ENCODE measurements around the gene RBCK1. TPM values are rescaled to one million over a fixed set of nuclear protein-coding genes. Genes with fewer than 3 reads are reported as not detected.
A peak's percentile ranks its signal among the peaks of the same experiment; 100 is the strongest.
"Not testable (repeated sequence)": the region's sequence is repeated elsewhere in the genome, so short reads cannot be mapped to it uniquely, and the experiment has no call there.

The RBCK1 gene
- total and polyA plus RNA-seq, 12 donors, result 55.2 to 339 (median 128) TPM

GRCh38 chr20:373171-373890 lies 34.8 kb upstream of the RBCK1 start:
- intact Hi-C loops (cut with DNase I), result no loop called here
- 66 to 89% (median 68%) methylated on average over 5 to 9 of the region's 9 CpGs for WGBS, 4 donors

GRCh38 chr20:375265-375889 lies 32.7 kb upstream of the RBCK1 start:
- intact Hi-C loops (cut with DNase I), result no loop called here
- no peaks in the 10 kb centered on the region for H3K27me3 ChIP-seq
- no peak overlapping the region for H3K27ac ChIP-seq
- DNase-seq, result no peak
- peaks cover 14 to 23% of the 10 kb centered on the region in 2 donors for H3K4me1 ChIP-seq (replicated peaks in 1 of 2)
- H3K36me3 ChIP-seq (replicated peaks in 1 of 2), result no peaks in the 10 kb centered on the region
- no peaks in the 10 kb centered on the region for H3K9me3 ChIP-seq (replicated peaks in 1 of 3)
- TF ChIP-seq, protein P1, sequence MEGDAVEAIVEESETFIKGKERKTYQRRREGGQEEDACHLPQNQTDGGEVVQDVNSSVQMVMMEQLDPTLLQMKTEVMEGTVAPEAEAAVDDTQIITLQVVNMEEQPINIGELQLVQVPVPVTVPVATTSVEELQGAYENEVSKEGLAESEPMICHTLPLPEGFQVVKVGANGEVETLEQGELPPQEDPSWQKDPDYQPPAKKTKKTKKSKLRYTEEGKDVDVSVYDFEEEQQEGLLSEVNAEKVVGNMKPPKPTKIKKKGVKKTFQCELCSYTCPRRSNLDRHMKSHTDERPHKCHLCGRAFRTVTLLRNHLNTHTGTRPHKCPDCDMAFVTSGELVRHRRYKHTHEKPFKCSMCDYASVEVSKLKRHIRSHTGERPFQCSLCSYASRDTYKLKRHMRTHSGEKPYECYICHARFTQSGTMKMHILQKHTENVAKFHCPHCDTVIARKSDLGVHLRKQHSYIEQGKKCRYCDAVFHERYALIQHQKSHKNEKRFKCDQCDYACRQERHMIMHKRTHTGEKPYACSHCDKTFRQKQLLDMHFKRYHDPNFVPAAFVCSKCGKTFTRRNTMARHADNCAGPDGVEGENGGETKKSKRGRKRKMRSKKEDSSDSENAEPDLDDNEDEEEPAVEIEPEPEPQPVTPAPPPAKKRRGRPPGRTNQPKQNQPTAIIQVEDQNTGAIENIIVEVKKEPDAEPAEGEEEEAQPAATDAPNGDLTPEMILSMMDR (IDR thresholded peaks at IDR 0.05), result no peak
- TF ChIP-seq POLR2A (IDR thresholded peaks at IDR 0.05), result no peak
- 78 to 88% (median 84%) methylated on average over 10 of the region's 10 CpGs for WGBS, 4 donors
- no peak overlapping the region for H3K4me3 ChIP-seq

More at GRCh38 chr20:373171-373890, 34.8 kb upstream of the RBCK1 start:
- no peak overlapping the region for H3K4me3 ChIP-seq
- peaks cover 14 to 23% of the 10 kb centered on the region in 2 donors for H3K4me1 ChIP-seq (replicated peaks in 1 of 2)
- peak in 4 of 7 donors; percentile 35 to 59 (median 52) for DNase-seq
- H3K9me3 ChIP-seq (replicated peaks in 1 of 3), result no peaks in the 10 kb centered on the region
- no peaks in the 10 kb centered on the region for H3K36me3 ChIP-seq (replicated peaks in 1 of 2)
- no peaks in the 10 kb centered on the region for H3K27me3 ChIP-seq
- TF ChIP-seq POLR2A (IDR thresholded peaks at IDR 0.05), result no peak
- TF ChIP-seq, protein P1 (IDR thresholded peaks at IDR 0.05), result no peak
- H3K27ac ChIP-seq, result peak overlapping the region in 1 of 5 donors; percentile 91

DNA sequence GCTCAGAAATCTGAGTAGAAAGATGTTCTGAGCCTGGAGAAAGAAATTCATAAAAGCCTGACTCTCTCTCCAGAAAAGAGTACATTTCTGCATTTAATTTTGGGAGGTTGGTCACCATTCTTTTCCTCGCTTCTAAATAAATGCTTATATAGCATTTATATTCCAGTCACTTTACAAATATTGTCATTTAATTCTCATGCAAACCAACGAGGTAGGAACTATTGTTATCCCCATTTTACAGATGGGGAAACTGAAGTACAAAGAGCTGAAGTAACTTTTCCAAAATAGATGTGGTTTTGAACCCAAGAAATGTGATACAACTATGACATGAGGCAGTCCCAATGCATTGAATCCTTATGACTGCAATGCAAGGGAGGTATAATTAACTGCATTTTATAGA lies 32.0 kb upstream of the RBCK1 start:
- TF ChIP-seq POLR2A (IDR thresholded peaks at IDR 0.05), result no peak
- TF ChIP-seq, protein P1 (IDR thresholded peaks at IDR 0.05), result no peak
- Histone ChIP-seq H3K27me3 (no peaks in the 10 kb centered on the region), H3K4me1 (replicated peaks in 1 of 2) (peaks cover 18 to 21% of the 10 kb centered on the region in 2 donors), H3K9me3 (replicated peaks in 1 of 3) (no peaks in the 10 kb centered on the region), H3K4me3 (no peak overlapping the region), H3K36me3 (replicated peaks in 1 of 2) (no peaks in the 10 kb centered on the region), H3K27ac (no peak overlapping the region)
- WGBS, 4 donors, result 20 to 44% (median 40%) methylated on average over 2 of the region's 2 CpGs
- intact Hi-C loops (cut with DNase I), result no loop called here
- no peak for DNase-seq

- TF ChIP-seq, protein P1 (IDR thresholded peaks at IDR 0.05), result no peak
- no peak for TF ChIP-seq POLR2A (IDR thresholded peaks at IDR 0.05)
- WGBS, 4 donors, result 69 to 92% (median 82%) methylated on average over 2 of the region's 2 CpGs
- peaks cover 11 to 14% of the 10 kb centered on the region in 2 donors for H3K4me1 ChIP-seq (replicated peaks in 1 of 2)
- H3K27me3 ChIP-seq, result no peaks in the 10 kb centered on the region
- H3K4me3 ChIP-seq, result no peak overlapping the region
- H3K27ac ChIP-seq, result no peak overlapping the region
- H3K9me3 ChIP-seq (replicated peaks in 1 of 3), result no peaks in the 10 kb centered on the region
- H3K36me3 ChIP-seq (replicated peaks in 1 of 2), result no peaks in the 10 kb centered on the region
- intact Hi-C loops (cut with DNase I), result no loop called here
- DNase-seq, result no peak
These were observed 31.3 kb upstream of the RBCK1 start for GRCh38 chr20:376750-377149.

GRCh38 chr20:377578-377977 lies 30.5 kb upstream of the RBCK1 start:
- intact Hi-C loops (cut with DNase I), result not testable (repeated sequence)

More at GRCh38 chr20:377578-377977, 30.5 kb upstream of the RBCK1 start:
- DNase-seq; H3K27me3 ChIP-seq; H3K9me3 ChIP-seq (replicated peaks in 1 of 3); H3K27ac ChIP-seq; H3K36me3 ChIP-seq (replicated peaks in 1 of 2); H3K4me1 ChIP-seq (replicated peaks in 1 of 2); H3K4me3 ChIP-seq: not testable (repeated sequence)
- 86 to 92% (median 89%) methylated on average over 12 of the region's 12 CpGs for WGBS, 4 donors

All from adrenal gland (tissue), 12 donors.